Activated CD4-positive, CD25-positive, alpha-beta regulatory T cell (primary cell): ENCODE measurements around the gene KIRREL3.

Experiments
- DNase-seq, 4 experiments: peaks; one replicate each; lab custom pipeline; 2025; lab: John Stamatoyannopoulos, UW

KIRREL3 gene

GRCh38 chr11:126703662-126704061 is 296.9 kb downstream of the KIRREL3 start:
- no peak for DNase-seq

GRCh38 chr11:126702987-126703386 is 297.6 kb downstream of the KIRREL3 start:
- no peak for DNase-seq

GRCh38 chr11:126702165-126702720 is 298.3 kb downstream of the KIRREL3 start:
- DNase-seq: no peak

GRCh38 chr11:126701520-126701897 is 299.1 kb downstream of the KIRREL3 start:
- no peak for DNase-seq

- DNase-seq: no peak
Observed at GRCh38 chr11:126700768-126701519, 299.6 kb downstream of the KIRREL3 start.

- DNase-seq: no peak
Observed at GRCh38 chr11:126698576-126698975, 302.0 kb downstream of the KIRREL3 start.

- no peak for DNase-seq
Observed at GRCh38 chr11:126697936-126698335, 302.6 kb downstream of the KIRREL3 start.

- no peak for DNase-seq
Observed at GRCh38 chr11:126696982-126697381, 303.6 kb downstream of the KIRREL3 start.

- DNase-seq: no peak
Observed at GRCh38 chr11:126695293-126695692, 305.3 kb downstream of the KIRREL3 start.

GRCh38 chr11:126694065-126694625 is 306.4 kb downstream of the KIRREL3 start:
- no peak for DNase-seq

GRCh38 chr11:126687477-126687876 is 313.1 kb downstream of the KIRREL3 start:
- DNase-seq: no peak

- DNase-seq: no peak
Observed at GRCh38 chr11:126686938-126687337, 313.6 kb downstream of the KIRREL3 start.

GRCh38 chr11:126683766-126684728 is 316.5 kb downstream of the KIRREL3 start:
- DNase-seq: no peak

- DNase-seq: no peak
Observed at GRCh38 chr11:126682590-126682989, 318.0 kb downstream of the KIRREL3 start.

GRCh38 chr11:126680700-126681099 is 319.9 kb downstream of the KIRREL3 start:
- DNase-seq: no peak

- no peak for DNase-seq
Observed at GRCh38 chr11:126680131-126680530, 320.4 kb downstream of the KIRREL3 start.

- DNase-seq: no peak
Observed at GRCh38 chr11:126679033-126679432, 321.5 kb downstream of the KIRREL3 start.

- no peak for DNase-seq
Observed at GRCh38 chr11:126676536-126676935, 324.0 kb downstream of the KIRREL3 start.

- no peak for DNase-seq
Observed at GRCh38 chr11:126673319-126673718, 327.3 kb downstream of the KIRREL3 start.

- DNase-seq: no peak
Observed at GRCh38 chr11:126669416-126669815, 331.2 kb downstream of the KIRREL3 start.

GRCh38 chr11:126664643-126665042 is 335.9 kb downstream of the KIRREL3 start:
- DNase-seq: no peak
